Neural cell (in vitro differentiated cells): ENCODE results near the gene JAZF1.

Experiments used
- EP300 ChIP-seq: fragments of 450-650 bp; conservative IDR thresholded peaks from 2 replicates; pipeline ENCODE4 v1.6.1; 2014; ENCODE audit warnings: antibody characterized with exemption, mild to moderate bottlenecking, moderate library complexity; ENCODE audit not compliant: poor library complexity, severe bottlenecking
- EZH2 ChIP-seq: fragments of 200-600, 300-800 bp; shearing (Covaris generic), sonication (generic); IDR thresholded peaks from 2 replicates; pipeline ENCODE4 v1.6.1; 2014; ENCODE audit warnings: antibody characterized with exemption, low read length, borderline replicate concordance, mild to moderate bottlenecking; ENCODE audit not compliant: insufficient read depth, poor library complexity, severe bottlenecking
- MXI1 ChIP-seq: fragments of 450-650 bp; conservative IDR thresholded peaks from 2 replicates; pipeline ENCODE4 v1.6.1; 2014; ENCODE audit warnings: antibody characterized with exemption, mild to moderate bottlenecking; ENCODE audit not compliant: poor library complexity, severe bottlenecking
- POLR2AphosphoS5 ChIP-seq: IDR thresholded peaks from 2 replicates; pipeline ENCODE4 v1.6.1; 2012
- RAD21 ChIP-seq: fragments of 450-650 bp; conservative IDR thresholded peaks from 2 replicates; pipeline ENCODE4 v1.6.1; 2014; ENCODE audit warnings: antibody characterized with exemption, mild to moderate bottlenecking, moderate library complexity
- SMC3 ChIP-seq: fragments of 450-650 bp; conservative IDR thresholded peaks from 2 replicates; pipeline ENCODE4 v1.6.1; 2014; ENCODE audit warnings: antibody characterized with exemption, mild to moderate bottlenecking, moderate library complexity; ENCODE audit not compliant: poor library complexity
- TAF1 ChIP-seq: IDR thresholded peaks from 2 replicates; pipeline ENCODE4 v1.6.1; 2012; ENCODE audit warnings: low read depth
- TF ChIP-seq, protein P1 (sequence below): fragments of 450-650 bp; IDR thresholded peaks from 2 replicates; pipeline ENCODE4 v1.5.1; 2014; ENCODE audit warnings: antibody characterized with exemption, mild to moderate bottlenecking, moderate library complexity; ENCODE audit not compliant: poor library complexity, severe bottlenecking

DNA sequence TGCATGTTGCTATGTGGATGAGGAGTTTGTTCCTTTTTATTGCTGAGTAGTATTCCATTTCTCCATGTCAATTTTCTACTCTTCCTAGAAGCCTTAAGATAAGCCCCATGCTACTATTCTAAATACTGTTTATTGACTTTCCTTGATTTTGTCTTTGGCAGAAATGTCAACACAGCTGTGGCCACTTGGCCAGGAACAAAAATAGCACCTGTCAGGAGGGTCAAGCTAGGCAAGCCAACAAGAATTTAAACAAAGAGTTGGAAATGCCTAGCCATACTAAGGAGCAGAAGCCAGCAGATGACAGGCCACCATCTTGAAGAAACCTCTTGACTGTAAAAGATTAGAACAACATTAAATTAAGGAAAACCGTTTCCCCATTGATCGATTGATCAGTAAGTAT, 34.7 kb downstream of the JAZF1 start:
- TF ChIP-seq MXI1 (no peak), POLR2AphosphoS5 (no peak), EZH2 (no peak), EP300 (no peak), RAD21 (no peak), TAF1 (no peak), SMC3 (no peak)
- TF ChIP-seq, protein P1, sequence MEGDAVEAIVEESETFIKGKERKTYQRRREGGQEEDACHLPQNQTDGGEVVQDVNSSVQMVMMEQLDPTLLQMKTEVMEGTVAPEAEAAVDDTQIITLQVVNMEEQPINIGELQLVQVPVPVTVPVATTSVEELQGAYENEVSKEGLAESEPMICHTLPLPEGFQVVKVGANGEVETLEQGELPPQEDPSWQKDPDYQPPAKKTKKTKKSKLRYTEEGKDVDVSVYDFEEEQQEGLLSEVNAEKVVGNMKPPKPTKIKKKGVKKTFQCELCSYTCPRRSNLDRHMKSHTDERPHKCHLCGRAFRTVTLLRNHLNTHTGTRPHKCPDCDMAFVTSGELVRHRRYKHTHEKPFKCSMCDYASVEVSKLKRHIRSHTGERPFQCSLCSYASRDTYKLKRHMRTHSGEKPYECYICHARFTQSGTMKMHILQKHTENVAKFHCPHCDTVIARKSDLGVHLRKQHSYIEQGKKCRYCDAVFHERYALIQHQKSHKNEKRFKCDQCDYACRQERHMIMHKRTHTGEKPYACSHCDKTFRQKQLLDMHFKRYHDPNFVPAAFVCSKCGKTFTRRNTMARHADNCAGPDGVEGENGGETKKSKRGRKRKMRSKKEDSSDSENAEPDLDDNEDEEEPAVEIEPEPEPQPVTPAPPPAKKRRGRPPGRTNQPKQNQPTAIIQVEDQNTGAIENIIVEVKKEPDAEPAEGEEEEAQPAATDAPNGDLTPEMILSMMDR: no peak
